ENCODE results near the gene PAOX. TPM values are rescaled to one million over a fixed set of nuclear protein-coding genes. Genes with fewer than 3 reads are reported as not detected.
"Not testable (repeated sequence)": the region's sequence is repeated elsewhere in the genome, so short reads cannot be mapped to it uniquely, and the experiment has no call there.

Gene PAOX
- total RNA-seq, 1 donor from 2014 or later, result 10.1 TPM

- DNase-seq, result no peak
Measured at GRCh38 chr10:133365461-133366129, 13.5 kb upstream of the PAOX start.

- DNase-seq, result no peak
Measured at GRCh38 chr10:133366130-133366478, 13.0 kb upstream of the PAOX start.

GRCh38 chr10:133366751-133367150 is 12.3 kb upstream of the PAOX start:
- no peak for DNase-seq

GRCh38 chr10:133367461-133367860 is 11.6 kb upstream of the PAOX start:
- DNase-seq, result not testable (repeated sequence)

- no peak for DNase-seq
Measured at GRCh38 chr10:133368153-133368552, 10.9 kb upstream of the PAOX start.

- no peak for DNase-seq
Measured at GRCh38 chr10:133370030-133370786, 8.9 kb upstream of the PAOX start.

- no peak for DNase-seq
Measured at GRCh38 chr10:133372507-133372906, 6.6 kb upstream of the PAOX start.

- peak; percentile 91 for DNase-seq
Measured at GRCh38 chr10:133373174-133374090, 5.6 kb upstream of the PAOX start, which contains the start of gene ECHS1. TSS of gene ECHS1 (minus strand) at chr10:133373354. CDS start at chr10:133373333, 21 bp downstream.

GRCh38 chr10:133375357-133376115 is 3.5 kb upstream of the PAOX start:
- no peak for DNase-seq

GRCh38 chr10:133376183-133376582 is 2.9 kb upstream of the PAOX start:
- DNase-seq, result not testable (repeated sequence)

GRCh38 chr10:133377025-133377817 is 1.8 kb upstream of the PAOX start:
- no peak for DNase-seq

- DNase-seq, result no peak
Measured at GRCh38 chr10:133377818-133378250, 1.2 kb upstream of the PAOX start.

GRCh38 chr10:133378251-133379096 is 588 bp upstream of the PAOX start:
- peak; percentile 38 for DNase-seq

- no peak for DNase-seq
Measured at GRCh38 chr10:133379801-133380666, 972 bp downstream of the PAOX start.

- no peak for DNase-seq
Measured at GRCh38 chr10:133381036-133381435, 2.0 kb downstream of the PAOX start.

GRCh38 chr10:133383551-133383950 is 4.5 kb downstream of the PAOX start:
- no peak for DNase-seq

- no peak for DNase-seq
Measured at GRCh38 chr10:133384071-133384470, 5.0 kb downstream of the PAOX start.

GRCh38 chr10:133385214-133385613 is 6.2 kb downstream of the PAOX start:
- no peak for DNase-seq

- not testable (repeated sequence) for DNase-seq
Measured at GRCh38 chr10:133386951-133387350, 7.9 kb downstream of the PAOX start.
